ENCODE measurements around the gene CGB1.

DNA sequence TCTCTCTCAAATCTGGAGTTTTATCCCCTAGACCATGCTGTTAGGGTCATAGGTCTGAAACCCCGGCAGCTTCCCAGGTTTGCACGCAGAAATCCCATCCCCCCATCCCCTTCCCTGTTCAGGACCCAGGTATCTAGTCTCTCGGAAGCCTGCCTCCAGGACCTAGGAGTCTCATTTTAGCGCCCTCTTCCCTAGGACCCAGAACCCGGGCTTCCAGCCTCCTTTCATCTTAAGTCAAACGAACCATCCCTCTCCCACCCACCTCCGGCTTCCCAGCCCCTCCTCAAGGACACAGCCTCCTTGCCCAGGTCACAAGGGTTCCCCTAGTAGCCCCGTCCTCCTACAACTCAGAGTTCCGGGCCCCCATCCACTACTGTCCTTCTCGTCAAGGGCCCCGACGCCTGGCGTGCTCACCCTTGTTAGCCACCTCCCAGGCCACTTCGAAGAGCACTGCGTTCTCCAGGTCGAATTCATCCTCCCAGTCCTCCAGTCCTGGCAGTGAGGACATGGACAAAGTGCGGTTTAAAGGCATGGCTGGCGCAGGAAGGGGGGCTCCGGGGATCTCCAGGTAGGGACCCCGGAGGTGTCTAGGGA, 44.0 kb downstream of the CGB1 start:
- TF ChIP-seq EZH2 (IDR thresholded peaks at IDR 0.05; ENCODE audit: insufficient read depth, poor library complexity, severe bottlenecking) (no peak), EZH2phosphoT487 (IDR thresholded peaks at IDR 0.05; ENCODE audit: insufficient read depth, low read depth) (no peak)
